Karpas-422 (cell line): Measurements from ENCODE around the gene XRCC4. TPM values are rescaled to one million over a fixed set of nuclear protein-coding genes. Genes with fewer than 3 reads are reported as not detected.
"Not testable (repeated sequence)": the region's sequence is repeated elsewhere in the genome, so short reads cannot be mapped to it uniquely, and the experiment has no call there.

Experiments
- DNase-seq: peaks from one replicate; pipeline ENCODE4 v3.0.0-alpha.2; 2015
- H2AFZ ChIP-seq: fragments of 200-600 bp; sonication (generic); 2 replicates; pipeline ENCODE4 v1.6.1; 2014; ENCODE audit warnings: antibody characterized with exemption, low read length, mixed read lengths
- H3K27ac ChIP-seq: fragments of 200-600 bp; sonication (generic); 2 replicates; pipeline ENCODE4 v1.5.1; 2014; ENCODE audit warnings: mild to moderate bottlenecking, low read length, moderate library complexity
- H3K27me3 ChIP-seq: fragments of 200-600 bp; sonication (generic); 2 replicates; pipeline ENCODE4 v1.6.1; 2014; ENCODE audit warnings: low read length, mixed read lengths
- H3K36me3 ChIP-seq: fragments of 200-600 bp; sonication (generic); 2 replicates; pipeline ENCODE4 v1.6.1; 2014; ENCODE audit warnings: low read length, mixed read lengths; ENCODE audit not compliant: insufficient read depth
- H3K4me1 ChIP-seq: fragments of 200-600 bp; sonication (generic); 2 replicates; pipeline ENCODE4 v1.6.1; 2014; ENCODE audit warnings: mild to moderate bottlenecking, low read length, mixed read lengths
- H3K4me2 ChIP-seq: fragments of 200-600 bp; sonication (generic); 2 replicates; pipeline ENCODE4 v1.6.1; 2014; ENCODE audit warnings: low read length, low read depth, mild to moderate bottlenecking; ENCODE audit not compliant: poor library complexity, severe bottlenecking
- H3K4me3 ChIP-seq: fragments of 200-600 bp; sonication (generic); 2 replicates; pipeline ENCODE4 v1.5.1; 2014; ENCODE audit warnings: mild to moderate bottlenecking, antibody characterized with exemption, low read length, mixed read lengths
- H3K79me2 ChIP-seq: fragments of 200-600 bp; sonication (generic); 2 replicates; pipeline ENCODE4 v1.6.1; 2014; ENCODE audit warnings: mild to moderate bottlenecking, low read length, mixed read lengths
- H3K9ac ChIP-seq: fragments of 200-600 bp; sonication (generic); 2 replicates; pipeline ENCODE4 v1.6.0; 2014; ENCODE audit warnings: low read length
- H3K9me2 ChIP-seq: fragments of 200-600 bp; sonication (generic), shearing (Covaris generic); replicated peaks from 2 replicates; pipeline ENCODE4 v1.6.0; 2014; ENCODE audit warnings: mild to moderate bottlenecking, low read length, moderate library complexity; ENCODE audit not compliant: insufficient read depth
- H3K9me3 ChIP-seq: fragments of 300-700, 200-600 bp; sonication (generic); 2 replicates; pipeline ENCODE4 v1.6.1; 2014; ENCODE audit warnings: low read length, mixed read lengths
- H4K20me1 ChIP-seq: fragments of 200-600 bp; sonication (generic); 2 replicates; pipeline ENCODE4 v1.6.1; 2014; ENCODE audit warnings: mild to moderate bottlenecking, antibody characterized with exemption, low read length, low read depth; ENCODE audit not compliant: insufficient read depth
- total RNA-seq: library from RNA; depleted of rRNA; stranded (reverse); fragments of >200 nt; shearing (Covaris generic); gene quantifications from 2 replicates; pipeline ENCODE4 v1.2.3, GENCODE V29; 2014; ENCODE audit warnings: low replicate concordance

XRCC4 gene
- total RNA-seq, 1 experiment from 2014 or later, result 22.2 TPM

DNA sequence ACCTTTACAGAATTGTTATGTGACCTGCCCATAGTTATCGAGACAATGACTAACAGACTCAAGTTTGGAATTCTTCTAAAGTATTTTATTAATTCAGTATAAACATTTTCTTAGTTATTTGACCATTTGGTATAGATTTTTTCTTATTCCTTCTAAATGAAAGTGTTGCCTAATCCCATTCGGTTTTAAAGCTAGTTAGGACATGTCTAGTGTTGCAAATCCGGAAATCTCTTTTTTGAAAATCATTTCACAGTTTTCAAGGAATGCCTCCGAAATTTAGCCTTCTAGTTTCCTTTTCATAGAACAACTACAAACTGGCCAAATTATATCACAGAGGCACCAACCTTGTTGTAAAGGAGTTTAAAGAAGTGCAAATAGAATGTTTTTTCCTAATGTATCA lies 171.8 kb downstream of the XRCC4 start:
- Histone ChIP-seq H3K36me3 (no peaks in the 10 kb centered on the region), H3K27me3 (no peaks in the 10 kb centered on the region)

DNA sequence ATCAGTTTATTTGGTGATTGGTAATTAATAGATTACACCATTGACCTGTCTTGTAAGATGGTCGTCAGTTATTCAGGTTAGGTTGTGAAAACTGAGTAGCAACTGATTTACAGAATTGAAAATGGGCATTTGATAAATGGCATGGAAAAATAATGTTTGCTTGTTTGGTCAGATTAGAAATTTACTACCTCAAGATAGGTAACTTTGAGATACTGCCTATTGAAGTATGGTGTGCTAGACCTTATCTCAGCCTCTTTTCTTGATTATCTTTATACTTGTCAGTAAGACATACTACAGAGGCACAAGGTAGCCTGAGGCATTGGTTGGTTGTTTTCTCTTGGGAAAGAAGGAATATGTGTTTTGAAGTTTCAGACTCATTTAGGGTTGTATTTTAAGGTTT lies 174.5 kb downstream of the XRCC4 start:
- H3K9me3 ChIP-seq, result no peaks in the 10 kb centered on the region
- H3K27ac ChIP-seq, result no peak overlapping the region
- H3K27me3 ChIP-seq, result no peaks in the 10 kb centered on the region
- no peaks in the 10 kb centered on the region for H3K79me2 ChIP-seq
- no peaks in the 10 kb centered on the region for H3K36me3 ChIP-seq
- H3K9me2 ChIP-seq, result no peaks in the 10 kb centered on the region
- H3K4me2 ChIP-seq, result no peak overlapping the region
- H3K4me1 ChIP-seq, result no peaks in the 10 kb centered on the region
- H2AFZ ChIP-seq, result no peak overlapping the region
- H3K9ac ChIP-seq, result no peak overlapping the region
- H3K4me3 ChIP-seq, result no peak overlapping the region
- DNase-seq, result no peak
- no peaks in the 10 kb centered on the region for H4K20me1 ChIP-seq

More for the DNA sequence above, 171.8 kb downstream of the XRCC4 start:
- no peaks in the 10 kb centered on the region for H4K20me1 ChIP-seq
- no peak for DNase-seq
- H2AFZ ChIP-seq, result no peak overlapping the region
- no peaks in the 10 kb centered on the region for H3K79me2 ChIP-seq
- no peak overlapping the region for H3K27ac ChIP-seq
- no peaks in the 10 kb centered on the region for H3K9me3 ChIP-seq
- no peaks in the 10 kb centered on the region for H3K4me1 ChIP-seq
- no peaks in the 10 kb centered on the region for H3K9me2 ChIP-seq
- no peak overlapping the region for H3K4me2 ChIP-seq
- H3K4me3 ChIP-seq, result no peak overlapping the region
- no peak overlapping the region for H3K9ac ChIP-seq

DNA sequence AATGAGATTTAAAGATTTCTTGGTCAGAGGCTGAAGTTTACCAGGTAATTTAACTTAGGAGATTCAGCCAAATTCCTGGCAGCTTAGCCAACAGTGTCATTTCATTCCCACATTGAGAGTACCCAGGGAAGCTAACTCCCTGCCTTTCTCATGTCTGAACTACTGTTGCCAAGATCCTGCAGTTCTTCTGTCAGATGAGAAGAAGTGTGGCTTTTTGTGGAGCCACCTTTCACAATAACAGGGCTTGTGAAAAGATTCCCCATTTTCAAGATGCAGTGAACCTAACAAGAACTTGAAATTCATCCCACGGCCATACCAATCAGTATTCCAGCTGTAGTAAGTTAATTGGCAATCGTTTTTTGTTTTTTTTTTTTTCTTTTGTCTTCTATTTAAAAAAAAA lies 176.4 kb downstream of the XRCC4 start:
- no peaks in the 10 kb centered on the region for H4K20me1 ChIP-seq
- no peak overlapping the region for H3K4me3 ChIP-seq
- H3K9me3 ChIP-seq, result no peaks in the 10 kb centered on the region
- H3K27me3 ChIP-seq, result no peaks in the 10 kb centered on the region
- no peak overlapping the region for H2AFZ ChIP-seq
- no peak overlapping the region for H3K27ac ChIP-seq
- H3K9me2 ChIP-seq, result no peaks in the 10 kb centered on the region
- DNase-seq, result no peak
- H3K36me3 ChIP-seq, result no peaks in the 10 kb centered on the region
- H3K4me2 ChIP-seq, result no peak overlapping the region
- no peak overlapping the region for H3K9ac ChIP-seq
- no peaks in the 10 kb centered on the region for H3K79me2 ChIP-seq
- H3K4me1 ChIP-seq, result no peaks in the 10 kb centered on the region

DNA sequence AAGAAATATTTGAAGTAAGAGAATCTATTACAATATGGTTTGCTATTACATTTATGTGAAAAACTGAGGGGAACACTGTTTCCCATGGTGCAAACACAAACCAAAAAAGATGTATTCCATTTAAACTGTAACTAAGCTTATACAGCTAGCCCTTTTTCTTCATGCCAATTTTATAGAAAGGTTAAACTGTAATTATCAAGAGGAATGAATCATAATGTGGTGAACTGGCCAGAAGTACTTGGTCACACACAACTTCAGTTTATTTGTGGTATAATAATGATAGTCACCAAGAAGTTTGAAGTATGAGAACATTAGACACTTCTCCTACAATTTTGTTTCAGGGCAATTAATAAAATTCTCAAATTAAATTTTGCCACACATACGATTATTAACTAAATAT lies 177.9 kb downstream of the XRCC4 start:
- Histone ChIP-seq H3K4me3 (no peak overlapping the region), H3K27ac (no peak overlapping the region), H3K9me3 (no peaks in the 10 kb centered on the region), H2AFZ (no peak overlapping the region), H4K20me1 (no peaks in the 10 kb centered on the region), H3K27me3 (no peaks in the 10 kb centered on the region), H3K4me2 (no peak overlapping the region), H3K36me3 (no peaks in the 10 kb centered on the region), H3K4me1 (no peaks in the 10 kb centered on the region), H3K9ac (no peak overlapping the region), H3K9me2 (no peaks in the 10 kb centered on the region), H3K79me2 (no peaks in the 10 kb centered on the region)
- no peak for DNase-seq

- no peak overlapping the region for H2AFZ ChIP-seq
- no peaks in the 10 kb centered on the region for H3K9me3 ChIP-seq
- no peak overlapping the region for H3K4me3 ChIP-seq
- no peaks in the 10 kb centered on the region for H3K4me1 ChIP-seq
- no peaks in the 10 kb centered on the region for H3K36me3 ChIP-seq
- no peak for DNase-seq
- H4K20me1 ChIP-seq, result no peaks in the 10 kb centered on the region
- H3K9ac ChIP-seq, result no peak overlapping the region
- no peaks in the 10 kb centered on the region for H3K27me3 ChIP-seq
- H3K9me2 ChIP-seq, result no peaks in the 10 kb centered on the region
- H3K79me2 ChIP-seq, result no peaks in the 10 kb centered on the region
- no peak overlapping the region for H3K4me2 ChIP-seq
- H3K27ac ChIP-seq, result no peak overlapping the region
Measured at GRCh38 chr5:83256091-83256780, 178.9 kb downstream of the XRCC4 start.

- not testable (repeated sequence) for H3K9ac ChIP-seq, H3K79me2 ChIP-seq, H4K20me1 ChIP-seq, H3K27ac ChIP-seq, DNase-seq, H3K4me3 ChIP-seq, H3K9me3 ChIP-seq, H2AFZ ChIP-seq, H3K9me2 ChIP-seq, H3K27me3 ChIP-seq, H3K4me1 ChIP-seq, H3K36me3 ChIP-seq, H3K4me2 ChIP-seq
Measured at GRCh38 chr5:83257684-83258083, 180.3 kb downstream of the XRCC4 start.

- no peak overlapping the region for H3K9ac ChIP-seq
- no peaks in the 10 kb centered on the region for H3K79me2 ChIP-seq
- H3K4me3 ChIP-seq, result no peak overlapping the region
- no peaks in the 10 kb centered on the region for H3K4me1 ChIP-seq
- no peak overlapping the region for H3K4me2 ChIP-seq
- no peak overlapping the region for H2AFZ ChIP-seq
- H4K20me1 ChIP-seq, result no peaks in the 10 kb centered on the region
- no peak overlapping the region for H3K27ac ChIP-seq
- no peaks in the 10 kb centered on the region for H3K9me2 ChIP-seq
- H3K9me3 ChIP-seq, result no peaks in the 10 kb centered on the region
- DNase-seq, result no peak
- no peaks in the 10 kb centered on the region for H3K27me3 ChIP-seq
- no peaks in the 10 kb centered on the region for H3K36me3 ChIP-seq
Measured at GRCh38 chr5:83265318-83265717, 188.0 kb downstream of the XRCC4 start.

GRCh38 chr5:83270311-83270710 lies 193.0 kb downstream of the XRCC4 start:
- no peaks in the 10 kb centered on the region for H3K9me2 ChIP-seq
- no peak overlapping the region for H3K27ac ChIP-seq
- H3K27me3 ChIP-seq, result no peaks in the 10 kb centered on the region
- H3K9me3 ChIP-seq, result no peaks in the 10 kb centered on the region
- no peak overlapping the region for H3K4me3 ChIP-seq
- H3K4me2 ChIP-seq, result no peak overlapping the region
- H3K36me3 ChIP-seq, result no peaks in the 10 kb centered on the region
- no peak overlapping the region for H2AFZ ChIP-seq
- H3K4me1 ChIP-seq, result no peaks in the 10 kb centered on the region
- H4K20me1 ChIP-seq, result no peaks in the 10 kb centered on the region
- no peak overlapping the region for H3K9ac ChIP-seq
- DNase-seq, result no peak
- no peaks in the 10 kb centered on the region for H3K79me2 ChIP-seq
